Midbrain (tissue), 1 donor: ENCODE measurements around the gene CIAO1.
"Not testable (repeated sequence)": the region's sequence is repeated elsewhere in the genome, so short reads cannot be mapped to it uniquely, and the experiment has no call there.

Experiments used
- DNase-seq: peaks from one replicate; lab custom pipeline; 2025; lab: John Stamatoyannopoulos, UW

Gene CIAO1

GRCh38 chr2:96265840-96266679 lies at the start of gene CIAO1, which contains the start of gene TMEM127:
Gene CIAO1 (plus strand): TSS chr2:96266225. CDS start chr2:96266351, 126 bp downstream.
Gene TMEM127 (minus strand): TSS chr2:96265997. CDS start chr2:96265381, 616 bp downstream.
- peak; percentile 98 for DNase-seq

- no peak for DNase-seq
Observed at GRCh38 chr2:96218508-96219131, 47.4 kb upstream of the CIAO1 start.

GRCh38 chr2:96219959-96220358 lies 46.1 kb upstream of the CIAO1 start:
- DNase-seq: not testable (repeated sequence)

- DNase-seq: not testable (repeated sequence)
Observed at GRCh38 chr2:96221106-96221505, 44.9 kb upstream of the CIAO1 start.

- no peak for DNase-seq
Observed at GRCh38 chr2:96225016-96225533, 41.0 kb upstream of the CIAO1 start.

GRCh38 chr2:96231316-96231715 lies 34.7 kb upstream of the CIAO1 start:
- no peak for DNase-seq

GRCh38 chr2:96233436-96233835 lies 32.6 kb upstream of the CIAO1 start:
- DNase-seq: no peak

- no peak for DNase-seq
Observed at GRCh38 chr2:96233880-96234316, 32.1 kb upstream of the CIAO1 start.

GRCh38 chr2:96236882-96237281 lies 29.1 kb upstream of the CIAO1 start:
- no peak for DNase-seq

GRCh38 chr2:96238266-96238665 lies 27.8 kb upstream of the CIAO1 start:
- no peak for DNase-seq

GRCh38 chr2:96239091-96239490 lies 26.9 kb upstream of the CIAO1 start:
- no peak for DNase-seq

GRCh38 chr2:96239745-96240264 lies 26.2 kb upstream of the CIAO1 start:
- no peak for DNase-seq

GRCh38 chr2:96240341-96241038 lies 25.5 kb upstream of the CIAO1 start:
- DNase-seq: no peak

- no peak for DNase-seq
Observed at GRCh38 chr2:96241227-96241626, 24.8 kb upstream of the CIAO1 start.

- DNase-seq: peak; percentile 57
Observed at GRCh38 chr2:96241900-96242611, 24.0 kb upstream of the CIAO1 start.

- no peak for DNase-seq
Observed at GRCh38 chr2:96243843-96244242, 22.2 kb upstream of the CIAO1 start.

GRCh38 chr2:96245609-96246390 lies 20.2 kb upstream of the CIAO1 start:
- DNase-seq: no peak

- DNase-seq: no peak
Observed at GRCh38 chr2:96247009-96247408, 19.0 kb upstream of the CIAO1 start.

- DNase-seq: no peak
Observed at GRCh38 chr2:96247896-96248295, 18.1 kb upstream of the CIAO1 start.

GRCh38 chr2:96248624-96249023 lies 17.4 kb upstream of the CIAO1 start:
- no peak for DNase-seq

- DNase-seq: no peak
Observed at GRCh38 chr2:96249654-96250053, 16.4 kb upstream of the CIAO1 start.
